IPS-NIHi7 (cell line): ENCODE results near the gene SS18L1.
A peak's percentile ranks its signal among the peaks of the same experiment; 100 is the strongest.
"Not testable (repeated sequence)": the region's sequence is repeated elsewhere in the genome, so short reads cannot be mapped to it uniquely, and the experiment has no call there.

ENCODE experiments used
- DNase-seq: peaks from one replicate; pipeline ENCODE4 v3.0.0; 2012; ENCODE audit warnings: mixed read lengths; ENCODE audit errors: extremely low spot score

Gene SS18L1

DNA sequence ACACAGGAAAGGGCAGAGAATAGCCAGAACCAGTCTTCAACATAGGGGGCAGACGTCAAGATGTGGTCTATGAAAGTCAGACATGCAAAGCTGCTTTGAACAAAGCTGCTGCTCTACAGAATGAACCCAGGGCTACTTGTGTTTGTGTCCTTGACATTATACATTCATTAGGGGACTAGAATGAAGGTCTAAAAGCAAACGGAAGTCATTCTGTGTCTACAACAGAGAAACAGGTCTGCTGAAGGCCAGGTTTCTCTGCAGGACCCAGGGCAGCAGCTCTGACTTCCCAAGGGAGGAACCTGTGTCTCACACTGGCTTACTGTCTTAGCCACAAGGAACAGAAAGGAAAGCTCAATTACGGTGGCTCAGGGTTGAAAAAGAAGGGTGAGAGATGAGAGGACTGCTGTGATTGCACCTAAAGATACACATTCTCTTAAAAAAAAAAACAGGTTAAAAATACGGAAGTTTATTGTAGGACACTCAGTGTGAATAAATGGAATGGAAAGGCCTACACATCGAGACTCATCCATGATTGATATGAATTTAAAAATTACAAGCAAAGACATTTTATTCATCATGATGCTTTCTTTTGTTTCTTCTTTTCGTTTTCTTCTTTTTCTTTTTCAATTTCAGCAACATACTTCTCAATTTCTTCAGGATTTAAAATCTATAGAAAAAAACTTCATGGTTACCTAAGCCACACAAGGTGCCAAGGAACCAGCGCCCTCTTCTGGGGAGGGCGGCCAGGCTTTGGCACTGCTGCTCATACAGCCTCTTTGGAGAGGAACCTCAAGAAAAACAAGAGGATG is 7.1 kb upstream of the SS18L1 start:
- DNase-seq: peak; percentile 75

DNA sequence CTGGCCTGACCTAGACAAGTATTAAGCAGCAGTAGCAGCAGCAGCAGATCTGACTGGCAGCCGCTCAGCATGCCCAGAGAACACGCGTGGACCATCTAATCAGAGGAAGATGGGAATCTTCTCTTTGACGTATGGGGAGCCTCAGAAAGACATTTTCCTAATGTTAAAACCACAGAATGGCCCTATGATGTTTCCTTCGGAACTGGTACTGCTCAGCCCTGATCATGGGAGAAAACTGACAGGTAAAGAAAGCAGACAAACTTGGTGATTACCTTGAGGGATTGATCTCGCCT is 6.5 kb upstream of the SS18L1 start:
- no peak for DNase-seq

DNA sequence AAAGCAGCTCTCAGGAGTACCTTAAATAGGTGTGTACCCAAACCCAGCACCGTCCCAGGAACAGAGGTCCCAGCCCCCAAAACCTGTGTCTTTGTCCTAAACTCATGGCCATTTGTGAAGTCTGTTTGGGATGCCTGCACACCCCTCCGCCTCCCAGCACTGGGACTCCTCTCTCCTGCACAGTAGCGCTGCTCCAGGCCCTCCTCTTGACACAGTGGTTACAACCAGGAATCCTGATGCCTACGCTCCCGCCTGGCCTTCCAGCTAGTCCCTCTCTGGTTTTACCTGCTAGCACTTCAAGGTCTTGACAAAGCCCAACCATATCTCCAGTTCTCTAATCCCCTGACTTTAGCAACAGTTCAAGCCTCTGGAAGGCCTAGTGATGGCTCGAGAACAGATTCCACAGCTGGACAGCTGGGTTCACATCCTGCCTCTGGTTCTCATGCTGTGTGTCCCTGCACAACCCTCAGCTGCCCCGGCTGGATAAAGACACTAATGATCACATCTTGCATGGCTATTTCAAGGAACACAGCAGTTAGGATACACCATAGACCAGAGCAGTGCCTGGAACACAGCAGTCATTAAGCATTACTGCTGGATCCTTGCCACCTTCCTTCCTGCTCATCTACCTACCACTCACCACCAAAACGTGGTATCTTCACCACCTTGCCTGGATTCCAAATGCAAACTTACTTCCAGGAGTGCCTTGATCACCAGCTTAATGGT is 5.9 kb upstream of the SS18L1 start:
- no peak for DNase-seq

DNA sequence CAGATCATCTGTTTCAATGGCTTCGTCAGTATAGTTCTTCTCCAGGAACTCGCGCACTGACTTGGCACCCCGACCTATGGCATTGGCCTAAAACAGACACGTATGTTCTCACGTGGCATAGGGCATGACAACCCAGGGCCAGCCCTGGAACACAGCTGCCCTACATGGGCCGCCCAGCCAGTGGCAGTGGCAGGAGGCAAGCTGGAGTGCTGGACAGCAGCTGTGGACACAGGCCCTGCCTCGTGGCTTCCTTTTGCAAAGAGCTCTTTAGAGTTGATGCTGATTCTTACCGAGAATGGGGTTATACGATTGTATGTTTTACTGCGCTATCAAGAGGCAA is 5.4 kb upstream of the SS18L1 start:
- no peak for DNase-seq

DNA sequence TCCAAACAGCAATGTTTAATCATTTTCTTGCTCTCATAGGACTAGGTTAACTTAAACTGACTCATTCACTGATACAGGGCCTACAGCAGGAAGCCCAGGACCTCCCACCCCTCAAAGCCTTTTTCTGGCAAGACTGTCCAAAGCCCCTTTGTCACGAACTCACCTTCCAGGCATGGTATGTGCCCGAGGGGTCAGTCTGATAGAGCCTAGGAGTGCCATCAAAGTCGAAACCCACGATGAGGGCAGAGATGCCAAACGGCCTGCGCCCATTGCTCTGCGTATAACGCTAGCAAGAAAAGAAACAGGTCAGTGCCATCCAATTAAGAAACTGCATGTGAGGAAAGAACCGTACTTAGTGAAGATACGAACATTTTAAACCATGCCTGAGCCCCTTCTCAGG is 4.7 kb upstream of the SS18L1 start:
- no peak for DNase-seq

DNA sequence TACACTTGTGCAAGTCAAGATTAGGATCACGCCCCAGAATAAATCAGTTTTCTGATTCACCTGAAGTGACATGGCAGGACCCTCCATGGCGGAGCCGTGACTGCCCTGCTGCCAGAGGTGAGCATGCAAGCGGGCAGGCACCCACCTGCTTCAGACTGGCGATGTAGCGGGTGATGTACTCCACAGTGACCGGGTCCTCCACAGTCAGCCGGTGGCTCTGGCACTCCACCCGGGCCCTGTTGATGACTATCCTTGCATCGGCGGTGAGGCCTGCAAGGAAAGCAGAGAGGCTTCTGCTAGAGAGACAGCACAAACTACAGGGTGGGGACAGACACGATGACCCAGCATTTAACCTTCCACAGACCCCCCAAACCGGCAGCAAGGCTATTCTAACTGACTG is 3.9 kb upstream of the SS18L1 start:
- no peak for DNase-seq

DNA sequence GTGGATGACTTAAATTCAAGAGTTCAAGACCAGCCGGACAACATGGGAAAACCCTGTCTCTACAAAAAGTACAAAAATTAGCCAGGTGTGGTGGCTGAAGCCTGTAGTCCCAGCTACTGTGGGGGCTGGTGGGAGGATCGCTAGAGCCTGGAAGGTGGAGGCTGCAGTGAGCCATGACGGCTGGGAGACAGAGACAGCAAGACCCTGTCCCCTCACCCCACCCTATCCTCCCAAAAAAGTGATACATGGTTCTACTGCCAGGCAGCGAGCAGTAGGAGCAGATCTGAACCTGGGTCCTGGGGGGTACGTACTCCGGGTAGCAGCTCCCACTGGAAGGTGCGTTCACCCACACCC is 2.5 kb upstream of the SS18L1 start:
- DNase-seq: no peak

DNA sequence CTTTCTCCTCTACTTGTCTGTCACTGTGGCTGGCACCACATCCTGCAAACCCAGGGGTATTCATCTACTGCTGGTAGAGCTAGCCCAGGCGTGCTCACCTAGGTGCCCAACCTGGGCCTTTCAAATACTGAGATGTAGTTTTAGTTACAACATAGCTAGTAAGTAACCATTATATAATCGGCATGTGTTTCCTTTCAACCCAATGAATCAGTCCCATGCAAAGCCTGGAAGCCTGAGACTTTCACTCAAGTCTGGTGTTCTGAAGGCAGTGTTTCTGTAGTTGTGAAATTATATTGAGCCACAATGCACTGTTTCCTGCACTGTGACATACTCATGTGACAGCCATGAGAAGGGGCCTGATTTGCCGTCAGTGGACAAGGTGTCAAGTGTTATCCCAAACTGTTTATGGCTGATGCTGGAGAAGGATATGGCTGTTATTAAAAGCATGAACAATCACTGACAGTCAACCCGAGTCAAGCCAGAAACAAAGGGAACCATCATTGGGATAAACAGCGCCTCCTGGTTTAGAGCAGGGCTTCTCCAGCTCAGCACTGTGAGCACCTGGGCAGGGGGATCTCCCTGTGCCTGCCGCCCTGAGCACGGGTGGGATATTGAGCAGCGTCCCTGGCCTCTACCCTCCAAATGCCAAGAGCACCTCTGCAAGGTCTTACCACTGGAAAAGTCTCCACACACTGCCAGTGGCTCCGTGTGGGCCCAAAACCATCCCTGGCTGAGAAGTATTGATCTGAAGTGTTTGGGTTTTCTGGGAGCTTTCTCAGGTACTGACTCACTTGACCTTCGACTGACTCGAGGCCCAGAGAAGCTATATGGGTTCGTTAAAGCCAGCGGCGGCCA is 1.9 kb upstream of the SS18L1 start:
- no peak for DNase-seq

DNA sequence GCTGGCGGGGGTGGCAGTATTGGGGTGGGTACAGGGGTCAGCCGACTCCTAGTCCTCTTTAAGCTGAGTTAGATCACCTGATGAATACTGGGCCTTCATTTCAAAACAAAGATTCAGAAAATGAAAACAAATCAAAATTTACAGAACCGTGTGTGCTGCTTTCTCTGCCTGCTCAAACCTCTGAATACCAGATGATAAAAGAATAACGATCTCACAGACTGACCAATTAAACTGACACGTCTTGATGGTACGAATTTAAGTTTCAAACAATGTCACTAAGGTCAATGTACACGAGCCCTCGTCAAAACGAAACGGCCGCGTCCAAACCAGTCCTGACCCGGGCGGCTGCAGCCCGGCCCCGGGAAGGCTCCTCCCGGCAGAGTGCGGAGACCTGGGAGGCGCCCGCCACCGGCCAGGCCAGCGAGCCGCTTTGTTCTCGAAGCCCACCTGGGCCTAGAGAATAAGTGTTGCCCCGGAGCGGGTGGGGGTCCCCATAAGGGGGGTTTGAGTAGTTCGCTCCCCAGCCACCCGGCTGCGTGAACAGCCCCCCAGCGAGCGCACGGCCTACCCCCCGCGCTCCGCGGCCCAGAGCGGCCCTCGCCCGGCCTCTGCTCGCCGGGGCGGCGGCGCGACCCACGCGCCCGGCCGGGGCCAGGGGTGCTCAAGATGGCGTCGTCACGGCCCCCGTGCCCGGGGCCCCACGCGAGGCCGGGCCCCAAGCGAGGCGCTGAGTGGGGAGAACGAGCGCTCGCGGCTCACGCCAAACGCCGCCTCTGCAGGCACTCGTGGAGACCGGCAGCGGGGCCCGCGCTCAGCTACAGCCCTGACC is 1.1 kb upstream of the SS18L1 start:
- DNase-seq: no peak

DNA sequence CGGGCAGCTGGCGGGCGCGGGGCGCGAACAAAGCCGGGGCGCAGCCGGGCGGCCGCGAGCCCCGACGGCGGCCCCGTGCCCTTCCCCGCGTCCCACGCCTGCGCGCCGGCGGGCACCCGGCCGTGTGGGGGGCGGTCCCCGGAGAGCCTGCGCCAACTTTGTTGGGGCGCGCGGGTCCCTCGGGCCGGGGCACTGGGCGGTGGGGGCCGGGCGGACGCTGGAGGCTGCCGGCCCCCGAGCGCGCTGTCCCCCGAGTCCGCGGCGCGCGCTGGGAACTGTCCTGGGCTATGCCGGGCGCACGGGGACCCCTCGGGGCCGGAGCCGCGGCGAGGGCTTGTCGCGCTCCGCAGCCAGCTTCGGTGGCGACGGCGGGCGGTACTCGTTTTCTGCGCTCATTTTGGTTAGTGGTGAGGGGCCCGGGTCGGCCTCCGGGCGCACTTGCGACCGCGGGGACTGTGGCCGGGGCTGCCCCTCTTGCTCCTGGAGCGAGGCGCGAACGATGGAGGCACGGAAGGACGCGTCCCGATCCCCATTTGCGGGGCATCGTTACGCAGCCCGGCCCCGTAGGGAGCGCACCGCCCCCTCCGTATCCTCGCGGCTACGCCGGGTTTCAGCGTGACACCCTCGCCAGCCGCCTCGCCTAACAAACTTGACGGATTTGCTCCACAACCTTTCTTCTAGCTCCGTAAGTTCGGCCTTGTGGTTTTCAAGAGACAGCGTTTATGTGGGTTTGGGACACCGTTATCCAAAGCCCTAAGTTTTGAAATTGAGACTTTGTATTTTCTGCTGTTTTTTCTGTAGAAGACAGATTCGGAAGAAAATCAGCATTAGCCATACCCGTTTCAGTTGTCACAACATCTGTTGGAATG is 622 bp downstream of the SS18L1 start:
- DNase-seq: peak; percentile 66

DNA sequence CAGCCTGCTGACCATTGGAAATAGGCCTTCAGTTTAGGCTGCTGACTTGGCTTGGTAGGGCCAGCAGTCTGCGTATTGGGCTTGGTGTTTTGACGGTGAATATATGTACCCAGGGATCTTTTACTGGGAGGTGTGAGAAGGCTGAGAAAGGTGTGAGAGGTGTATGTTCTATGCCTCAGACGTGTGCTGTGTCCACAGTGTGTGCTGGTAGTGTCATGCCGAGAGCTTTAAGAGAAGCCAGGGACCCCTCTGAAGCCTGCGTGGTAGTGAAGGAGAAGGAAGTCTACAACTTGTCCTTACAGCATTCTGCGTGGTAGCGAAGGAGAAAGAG is 2.1 kb downstream of the SS18L1 start:
- DNase-seq: no peak

DNA sequence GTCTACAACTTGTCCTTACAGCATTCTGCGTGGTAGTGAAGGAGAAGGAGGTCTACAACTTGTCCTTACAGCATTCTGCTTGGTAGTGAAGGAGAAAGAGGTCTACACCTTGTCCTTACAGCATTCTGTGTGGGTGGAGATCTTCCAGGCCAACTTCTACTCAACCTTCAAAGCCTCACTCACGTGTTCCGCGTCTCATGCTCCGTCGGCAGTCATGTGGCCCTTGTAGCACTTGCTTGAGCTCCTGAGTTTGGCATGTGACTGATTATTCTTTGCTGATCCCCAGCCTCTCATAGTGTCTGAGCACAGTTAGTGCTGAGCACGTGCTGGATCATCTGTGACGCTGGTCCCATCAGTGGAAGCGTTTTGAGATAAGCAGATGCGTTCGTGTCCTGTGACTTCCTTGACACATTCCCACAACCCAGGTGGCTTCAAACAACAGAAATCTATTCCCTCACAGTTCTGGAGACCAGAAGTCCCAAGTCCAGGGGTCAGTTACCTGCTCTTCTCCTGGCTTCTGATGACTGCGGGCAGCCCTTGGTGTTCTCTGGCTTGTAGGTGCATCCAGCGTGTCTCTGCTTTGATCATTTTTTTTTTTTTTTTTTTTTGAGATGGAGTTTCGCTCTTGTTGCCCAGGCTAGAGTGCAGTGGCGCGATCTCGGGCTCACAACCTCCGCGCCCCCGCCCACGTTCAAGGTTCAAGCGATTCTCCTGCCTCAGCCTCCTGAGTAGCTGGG is 2.6 kb downstream of the SS18L1 start:
- DNase-seq: no peak

DNA sequence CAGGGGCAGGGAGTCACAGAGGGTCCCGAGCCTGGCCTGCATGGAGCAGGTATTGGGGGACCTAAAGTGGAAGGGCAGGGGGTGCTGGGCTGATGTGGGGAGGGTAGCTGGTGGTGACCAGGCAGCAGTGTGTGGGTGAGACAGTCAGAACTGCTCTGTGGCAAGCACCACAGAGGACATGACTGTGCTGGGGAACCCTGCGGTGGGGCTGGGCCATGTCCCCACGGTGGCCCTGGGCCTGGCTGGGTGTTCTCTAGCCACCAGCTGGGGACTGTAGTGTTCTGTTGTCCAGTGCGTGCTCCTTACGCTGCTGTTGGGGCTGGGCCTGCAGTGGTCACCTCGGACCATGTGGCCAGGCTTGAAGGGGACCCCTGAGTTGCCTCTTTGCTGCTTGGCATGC is 3.6 kb downstream of the SS18L1 start:
- no peak for DNase-seq

DNA sequence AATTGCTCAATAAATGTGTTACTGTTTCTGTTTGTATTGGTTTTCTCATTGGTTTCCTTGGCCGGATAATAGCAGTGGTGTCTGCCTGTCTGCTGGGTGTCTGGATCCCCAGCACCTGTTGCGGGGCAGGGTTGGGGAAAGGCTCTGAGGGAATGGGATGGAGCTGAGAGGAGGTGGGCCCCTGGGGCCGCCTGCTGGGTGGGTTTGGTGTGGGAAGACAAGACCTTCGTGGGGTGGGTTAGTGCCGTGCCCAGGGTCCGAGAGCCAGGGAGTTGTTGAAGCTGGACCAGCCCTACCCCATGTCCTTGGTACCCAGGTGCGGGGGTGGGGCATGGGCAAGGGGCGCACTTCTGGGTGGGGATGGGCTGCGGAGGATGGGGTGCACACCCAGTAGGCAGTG is 4.0 kb downstream of the SS18L1 start:
- no peak for DNase-seq

DNA sequence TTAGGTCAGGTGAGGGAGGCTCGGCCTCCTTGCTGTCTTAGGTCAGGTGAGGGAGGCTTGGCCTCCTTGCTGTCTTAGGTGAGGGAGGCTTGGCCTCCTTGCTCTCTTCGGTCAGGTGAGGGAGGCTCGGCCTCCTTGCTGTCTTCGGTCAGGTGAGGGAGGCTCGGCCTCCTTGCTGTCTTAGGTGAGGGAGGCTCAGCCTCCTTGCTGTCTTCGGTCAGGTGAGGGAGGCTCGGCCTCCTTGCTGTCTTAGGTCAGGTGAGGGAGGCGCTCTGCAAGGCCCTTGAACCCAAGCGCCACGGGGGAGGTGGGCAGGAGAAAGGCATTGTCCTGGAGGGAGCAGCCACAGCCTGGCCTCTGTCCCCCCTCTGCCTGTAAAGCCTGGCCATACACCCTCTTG is 4.8 kb downstream of the SS18L1 start:
- DNase-seq: not testable (repeated sequence)

DNA sequence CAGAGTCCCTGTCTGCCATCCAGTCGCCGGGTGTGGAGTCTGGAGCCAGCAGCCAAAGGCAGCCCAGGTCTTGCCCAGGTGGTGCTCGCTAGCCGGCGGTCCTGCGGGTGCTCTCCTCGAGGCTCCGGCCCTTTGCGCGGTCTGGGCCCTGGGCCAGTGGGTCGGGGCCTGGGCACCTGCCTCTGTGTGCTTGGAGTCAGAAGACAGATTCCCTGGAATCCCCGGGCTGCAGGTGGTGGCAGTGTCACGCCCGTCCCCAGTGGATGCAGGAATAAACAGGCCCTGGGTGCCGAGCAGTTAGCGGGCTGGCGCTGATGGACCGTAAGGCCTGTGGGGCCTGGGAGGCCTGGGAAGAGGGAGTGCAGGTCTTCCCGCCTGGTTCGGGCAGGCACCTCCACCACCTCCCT is 5.3 kb downstream of the SS18L1 start:
- DNase-seq: no peak

DNA sequence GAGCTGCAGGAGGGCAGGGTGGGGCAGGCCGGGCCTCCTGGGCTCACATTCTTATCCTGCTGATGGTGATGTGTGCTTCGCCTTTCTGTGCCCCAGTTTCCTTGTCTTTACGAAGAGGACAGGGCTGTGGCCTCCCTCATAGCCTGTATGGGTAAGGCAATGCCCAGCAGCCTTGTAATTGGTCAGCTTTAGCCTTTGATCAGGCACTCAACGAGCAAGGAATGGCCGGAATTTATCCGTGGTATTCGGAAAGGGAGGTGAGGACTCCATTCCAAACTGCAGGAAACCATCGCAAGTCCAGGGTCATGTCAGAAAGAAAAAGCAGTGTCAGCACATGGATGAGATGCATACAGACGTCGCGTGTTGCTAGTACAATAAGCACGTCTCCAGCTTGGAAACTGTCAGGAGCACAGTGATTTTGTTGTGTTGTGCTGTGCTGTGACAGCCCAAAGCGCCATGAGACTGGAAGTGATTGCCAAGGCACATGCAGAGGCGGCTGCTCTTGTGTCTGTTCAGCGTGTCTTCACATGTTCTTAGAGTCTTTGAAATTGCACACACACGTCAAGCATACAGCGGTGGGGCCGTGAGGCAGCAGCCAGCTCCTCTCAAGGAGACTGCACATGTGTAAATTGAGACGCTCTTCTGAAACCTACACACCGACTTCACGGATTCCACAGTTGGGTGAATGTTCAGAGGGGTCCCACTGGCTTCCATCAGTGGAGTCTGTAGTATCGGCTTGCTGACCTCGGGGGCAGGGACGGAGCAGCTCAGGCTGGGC is 6.2 kb downstream of the SS18L1 start:
- DNase-seq: peak; percentile 40

DNA sequence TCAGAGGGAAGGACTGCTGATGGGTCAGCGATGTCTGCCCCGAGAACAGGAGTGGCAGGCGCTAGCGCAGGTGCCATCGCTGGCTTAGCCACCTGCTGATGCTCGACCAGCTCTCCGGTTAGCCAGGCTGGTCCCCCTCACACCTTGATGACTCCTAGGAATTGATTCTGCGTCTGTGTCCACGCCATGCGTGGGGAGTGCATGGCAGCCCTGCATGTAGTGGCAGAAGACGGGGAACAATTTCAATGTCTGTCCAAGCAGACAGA is 6.7 kb downstream of the SS18L1 start:
- no peak for DNase-seq

DNA sequence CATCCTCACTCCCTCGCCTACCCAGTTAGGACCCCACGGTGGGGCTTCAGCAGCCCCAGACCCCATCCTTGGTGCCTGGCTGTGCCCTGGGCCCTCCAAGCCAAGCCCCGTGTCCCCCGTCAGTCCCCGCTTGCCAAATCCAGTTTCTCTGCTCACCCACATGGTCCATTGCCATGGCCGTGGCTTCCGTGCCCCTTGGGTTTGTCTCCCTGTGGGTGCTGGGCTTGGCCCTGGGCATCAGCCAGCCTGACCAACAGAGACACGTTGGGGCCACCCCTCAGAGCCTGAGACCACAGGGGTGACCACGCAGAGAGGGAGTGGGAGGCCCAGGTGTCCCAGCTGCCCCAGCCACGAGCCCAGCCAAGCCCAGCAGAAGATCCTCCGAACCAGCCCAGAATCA is 7.7 kb downstream of the SS18L1 start:
- no peak for DNase-seq

DNA sequence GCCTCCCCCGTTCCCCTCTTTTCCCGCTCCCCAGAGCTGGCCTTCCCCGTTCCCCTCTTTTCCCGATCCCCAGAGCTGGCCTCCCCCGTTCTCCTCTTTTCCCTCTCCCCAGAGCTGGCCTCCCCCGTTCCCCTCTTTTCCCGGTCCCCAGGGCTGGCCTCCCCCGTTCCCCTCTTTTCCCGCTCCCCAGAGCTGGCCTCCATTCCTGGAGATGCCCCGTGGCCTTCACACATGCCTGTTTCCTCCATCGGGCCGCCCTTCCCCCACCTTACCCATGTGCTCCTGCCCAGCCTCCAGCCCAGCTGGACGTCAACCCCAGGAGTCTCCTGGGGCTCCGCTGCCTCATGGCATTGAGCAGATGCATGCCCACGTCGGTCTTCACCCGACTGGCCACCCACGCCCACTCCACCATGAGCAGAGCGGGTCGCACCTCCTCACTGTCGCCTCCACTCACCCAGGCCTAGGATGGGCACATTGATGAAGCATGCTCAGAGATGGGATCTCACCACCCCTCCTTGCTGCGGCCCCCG is 8.3 kb downstream of the SS18L1 start:
- no peak for DNase-seq
